Activated CD4-positive, alpha-beta T cell treated with anti-CD3 and anti-CD28 coated beads, Interleukin-2, amount 10 ng/mL, durations not matched to agents 7 days and 5 days (primary cell): ENCODE data around the gene PLXNA4. TPM values are rescaled to one million over a fixed set of nuclear protein-coding genes. Genes with fewer than 3 reads are reported as not detected.

Experiments
- CTCF ChIA-PET: fragments of 350-600 bp; sonication (Branson Sonifier 250); formaldehyde crosslinking; loops from one replicate; lab custom pipeline; 2021; ENCODE audit warnings: antibody characterized with exemption; lab: Charles Lee
- POLR2A ChIA-PET: fragments of 350-600 bp; sonication (Branson Sonifier 250); formaldehyde crosslinking; loops from one replicate; lab custom pipeline; 2021; ENCODE audit warnings: antibody characterized with exemption; lab: Charles Lee
- DNase-seq: peaks from one replicate; pipeline ENCODE4 v3.0.0-alpha.2; 2020
- H3K27ac Mint-ChIP-seq: one replicate; pipeline ENCODE4 v1.8.0; 2021; ENCODE audit warnings: mild to moderate bottlenecking, moderate library complexity, mixed read lengths
- H3K27me3 Mint-ChIP-seq: one replicate; pipeline ENCODE4 v1.8.0; 2021; ENCODE audit warnings: mixed read lengths
- H3K36me3 Mint-ChIP-seq: one replicate; pipeline ENCODE4 v1.8.0; 2021; ENCODE audit warnings: low read depth, mixed read lengths
- H3K4me1 Mint-ChIP-seq: one replicate; pipeline ENCODE4 v1.8.0; 2021; ENCODE audit warnings: mixed read lengths
- H3K4me3 Mint-ChIP-seq: one replicate; pipeline ENCODE4 v1.8.0; 2021; ENCODE audit warnings: mild to moderate bottlenecking, moderate library complexity, mixed read lengths
- H3K9me3 Mint-ChIP-seq: one replicate; pipeline ENCODE4 v1.8.0; 2021; ENCODE audit warnings: mixed read lengths
- total RNA-seq, 2 experiments: library from RNA; stranded (reverse); gene quantifications; one replicate each; pipeline ENCODE4 v1.2.3, GENCODE V29; 2021

The PLXNA4 gene
- total RNA-seq, 2 experiments from 2014 or later = 21.3 to 23.3 TPM

- H3K27me3 Mint-ChIP-seq = no peaks in the 10 kb centered on the region
- no peaks in the 10 kb centered on the region for H3K9me3 Mint-ChIP-seq
- POLR2A ChIA-PET = no interaction called here
These were observed 450.2 kb downstream of the PLXNA4 start for GRCh38 chr7:132125872-132126595.

GRCh38 chr7:132125096-132125495 lies 451.2 kb downstream of the PLXNA4 start:
- CTCF ChIA-PET = no interaction called here
- no peak overlapping the region for H3K4me3 Mint-ChIP-seq
- H3K9me3 Mint-ChIP-seq = no peaks in the 10 kb centered on the region
- POLR2A ChIA-PET = no interaction called here
- H3K4me1 Mint-ChIP-seq = peaks cover under 1% of the 10 kb centered on the region
- H3K27ac Mint-ChIP-seq = no peak overlapping the region
- H3K27me3 Mint-ChIP-seq = no peaks in the 10 kb centered on the region
- no peaks in the 10 kb centered on the region for H3K36me3 Mint-ChIP-seq
- DNase-seq = no peak

More at GRCh38 chr7:132125872-132126595, 450.2 kb downstream of the PLXNA4 start:
- Mint-ChIP-seq H3K4me3 (no peak overlapping the region), H3K27ac (no peak overlapping the region), H3K4me1 (peaks cover 9% of the 10 kb centered on the region), H3K36me3 (no peaks in the 10 kb centered on the region)
- no peak for DNase-seq
- CTCF ChIA-PET = no interaction called here

- Mint-ChIP-seq H3K4me3 (no peak overlapping the region), H3K27ac (no peak overlapping the region), H3K4me1 (no peaks in the 10 kb centered on the region), H3K36me3 (no peaks in the 10 kb centered on the region), H3K27me3 (peaks cover 1% of the 10 kb centered on the region), H3K9me3 (no peaks in the 10 kb centered on the region)
- POLR2A ChIA-PET = no interaction called here
- CTCF ChIA-PET = no interaction called here
- no peak for DNase-seq
These were observed 451.7 kb downstream of the PLXNA4 start for GRCh38 chr7:132124575-132124974.

- Mint-ChIP-seq H3K9me3 (no peaks in the 10 kb centered on the region), H3K4me1 (no peaks in the 10 kb centered on the region), H3K27me3 (peaks cover 4% of the 10 kb centered on the region), H3K4me3 (no peak overlapping the region), H3K36me3 (no peaks in the 10 kb centered on the region), H3K27ac (no peak overlapping the region)
- POLR2A ChIA-PET = no interaction called here
- CTCF ChIA-PET = no interaction called here
- no peak for DNase-seq
These were observed 452.5 kb downstream of the PLXNA4 start for GRCh38 chr7:132123773-132124172.

GRCh38 chr7:132122901-132123300 lies 453.4 kb downstream of the PLXNA4 start:
- CTCF ChIA-PET = no interaction called here
- H3K4me3 Mint-ChIP-seq = no peak overlapping the region
- no peak for DNase-seq
- POLR2A ChIA-PET = no interaction called here
- H3K9me3 Mint-ChIP-seq = no peaks in the 10 kb centered on the region
- H3K27ac Mint-ChIP-seq = no peak overlapping the region
- H3K4me1 Mint-ChIP-seq = no peaks in the 10 kb centered on the region
- H3K36me3 Mint-ChIP-seq = no peaks in the 10 kb centered on the region
- peaks cover 8% of the 10 kb centered on the region for H3K27me3 Mint-ChIP-seq

GRCh38 chr7:132121987-132122386 lies 454.3 kb downstream of the PLXNA4 start:
- Mint-ChIP-seq H3K27me3 (peaks cover 8% of the 10 kb centered on the region), H3K27ac (no peak overlapping the region), H3K36me3 (no peaks in the 10 kb centered on the region), H3K4me3 (no peak overlapping the region), H3K9me3 (no peaks in the 10 kb centered on the region), H3K4me1 (no peaks in the 10 kb centered on the region)
- ChIA-PET POLR2A (no interaction called here), CTCF (no interaction called here)
- DNase-seq = no peak

GRCh38 chr7:132118641-132119040 lies 457.6 kb downstream of the PLXNA4 start:
- Mint-ChIP-seq H3K4me1 (no peaks in the 10 kb centered on the region), H3K4me3 (no peak overlapping the region), H3K9me3 (no peaks in the 10 kb centered on the region), H3K36me3 (no peaks in the 10 kb centered on the region), H3K27ac (no peak overlapping the region), H3K27me3 (peaks cover 8% of the 10 kb centered on the region)
- CTCF ChIA-PET = no interaction called here
- no peak for DNase-seq
- POLR2A ChIA-PET = no interaction called here

GRCh38 chr7:132117636-132118035 lies 458.6 kb downstream of the PLXNA4 start:
- ChIA-PET POLR2A (no interaction called here), CTCF (no interaction called here)
- DNase-seq = no peak
- no peaks in the 10 kb centered on the region for H3K36me3 Mint-ChIP-seq
- peaks cover 8% of the 10 kb centered on the region for H3K27me3 Mint-ChIP-seq
- no peak overlapping the region for H3K27ac Mint-ChIP-seq
- H3K4me3 Mint-ChIP-seq = no peak overlapping the region
- no peaks in the 10 kb centered on the region for H3K4me1 Mint-ChIP-seq
- no peaks in the 10 kb centered on the region for H3K9me3 Mint-ChIP-seq

GRCh38 chr7:132117181-132117580 lies 459.1 kb downstream of the PLXNA4 start:
- CTCF ChIA-PET = no interaction called here
- Mint-ChIP-seq H3K4me1 (no peaks in the 10 kb centered on the region), H3K9me3 (no peaks in the 10 kb centered on the region), H3K36me3 (no peaks in the 10 kb centered on the region), H3K27ac (no peak overlapping the region), H3K27me3 (peaks cover 8% of the 10 kb centered on the region), H3K4me3 (no peak overlapping the region)
- DNase-seq = no peak
- POLR2A ChIA-PET = no interaction called here

GRCh38 chr7:132116369-132116768 lies 459.9 kb downstream of the PLXNA4 start:
- DNase-seq = no peak
- POLR2A ChIA-PET = no interaction called here
- Mint-ChIP-seq H3K9me3 (no peaks in the 10 kb centered on the region), H3K27me3 (peaks cover 8% of the 10 kb centered on the region), H3K27ac (no peak overlapping the region), H3K4me1 (no peaks in the 10 kb centered on the region), H3K4me3 (no peak overlapping the region), H3K36me3 (no peaks in the 10 kb centered on the region)
- CTCF ChIA-PET = no interaction called here

- Mint-ChIP-seq H3K27ac (no peak overlapping the region), H3K36me3 (no peaks in the 10 kb centered on the region), H3K4me3 (no peak overlapping the region), H3K4me1 (no peaks in the 10 kb centered on the region), H3K9me3 (no peaks in the 10 kb centered on the region), H3K27me3 (peaks cover 12% of the 10 kb centered on the region)
- ChIA-PET POLR2A (no interaction called here), CTCF (no interaction called here)
- no peak for DNase-seq
These were observed 460.5 kb downstream of the PLXNA4 start for GRCh38 chr7:132115758-132116157.

GRCh38 chr7:132115028-132115427 lies 461.2 kb downstream of the PLXNA4 start:
- Mint-ChIP-seq H3K27ac (no peak overlapping the region), H3K27me3 (peaks cover 14% of the 10 kb centered on the region), H3K4me3 (no peak overlapping the region), H3K4me1 (no peaks in the 10 kb centered on the region), H3K36me3 (no peaks in the 10 kb centered on the region), H3K9me3 (no peaks in the 10 kb centered on the region)
- ChIA-PET POLR2A (no interaction called here), CTCF (interaction anchor here (0.8 kb wide), 1 partner anchor 104 kb away, joined by 3 read pairs; no protein-coding TSS in a partner anchor)
- no peak for DNase-seq

- ChIA-PET CTCF (interaction anchor here (0.8 kb wide), 1 partner anchor 105 kb away, joined by 3 read pairs; no protein-coding TSS in a partner anchor), POLR2A (no interaction called here)
- Mint-ChIP-seq H3K27ac (no peak overlapping the region), H3K4me3 (no peak overlapping the region), H3K4me1 (no peaks in the 10 kb centered on the region), H3K27me3 (peaks cover 11% of the 10 kb centered on the region), H3K36me3 (no peaks in the 10 kb centered on the region), H3K9me3 (no peaks in the 10 kb centered on the region)
- DNase-seq = no peak
These were observed 461.9 kb downstream of the PLXNA4 start for GRCh38 chr7:132114411-132114810.
